SU-DHL-6 (cell line): Measurements from ENCODE around the gene HHAT.

Experiments used
- H2AFZ ChIP-seq: fragments of 200-600 bp; sonication (generic); 2 replicates; pipeline ENCODE4 v1.6.1; 2014; ENCODE audit warnings: low read depth, mild to moderate bottlenecking, moderate library complexity, mixed read lengths, antibody characterized with exemption, low read length; ENCODE audit not compliant: severe bottlenecking
- H3F3A ChIP-seq: fragments of 200-600 bp; shearing (Covaris generic); 2 replicates; pipeline ENCODE4 v1.6.0; 2016; ENCODE audit warnings: antibody characterized with exemption, mild to moderate bottlenecking; ENCODE audit not compliant: insufficient read depth
- H3K27ac ChIP-seq: fragments of 200-600 bp; sonication (generic); 2 replicates; pipeline ENCODE4 v1.5.1; 2016; ENCODE audit warnings: low read depth, mild to moderate bottlenecking, low read length, moderate library complexity, mixed read lengths
- H3K27me3 ChIP-seq: fragments of 200-600 bp; sonication (generic), shearing (Covaris generic); 2 replicates; pipeline ENCODE4 v1.6.0; 2014; ENCODE audit warnings: mild to moderate bottlenecking, low read length
- H3K36me3 ChIP-seq: fragments of 200-600 bp; sonication (generic); 2 replicates; pipeline ENCODE4 v1.6.1; 2014; ENCODE audit warnings: mild to moderate bottlenecking, low read length, mixed read lengths
- H3K4me2 ChIP-seq: fragments of 300-600, 200-600 bp; shearing (Covaris generic), sonication (generic); 2 replicates; pipeline ENCODE4 v1.6.0; 2014; ENCODE audit warnings: low read length, low read depth, mild to moderate bottlenecking; ENCODE audit not compliant: poor library complexity, severe bottlenecking
- H3K4me3 ChIP-seq: fragments of 200-600 bp; sonication (generic); 2 replicates; pipeline ENCODE4 v1.5.1; 2014; ENCODE audit warnings: antibody characterized with exemption, low read length, mild to moderate bottlenecking, mixed read lengths; ENCODE audit not compliant: insufficient read depth, poor library complexity, severe bottlenecking
- H3K79me2 ChIP-seq: fragments of 200-600 bp; sonication (generic); 2 replicates; pipeline ENCODE4 v1.6.1; 2014; ENCODE audit warnings: mild to moderate bottlenecking, low read length, moderate library complexity; ENCODE audit not compliant: insufficient read depth
- H3K9ac ChIP-seq: fragments of 200-600 bp; sonication (generic); 2 replicates; pipeline ENCODE4 v1.7.0; 2014; ENCODE audit warnings: mild to moderate bottlenecking, low read length
- H3K9me2 ChIP-seq: fragments of 200-600 bp; sonication (generic); replicated peaks from 2 replicates; pipeline ENCODE4 v1.6.1; 2014; ENCODE audit warnings: low read length; ENCODE audit not compliant: insufficient read depth
- H3K9me3 ChIP-seq: fragments of 200-600 bp; sonication (generic); 2 replicates; pipeline ENCODE4 v1.6.1; 2014; ENCODE audit warnings: low read length, mixed read lengths; ENCODE audit not compliant: insufficient read depth
- H4K20me1 ChIP-seq: fragments of 200-600 bp; sonication (generic); 2 replicates; pipeline ENCODE4 v1.6.1; 2014; ENCODE audit warnings: low read depth, mild to moderate bottlenecking, antibody characterized with exemption, low read length, moderate library complexity, mixed read lengths
- EZH2phosphoT487 ChIP-seq: fragments of 200-600 bp; sonication (generic), shearing (Covaris generic); conservative IDR thresholded peaks from 2 replicates; pipeline ENCODE4 v1.6.1; 2018; ENCODE audit warnings: mild to moderate bottlenecking, antibody characterized with exemption, low read length, moderate library complexity, mixed read lengths
- TF ChIP-seq, protein P1 (sequence below): fragments of 200-600 bp; sonication (generic); IDR thresholded peaks from one replicate; pipeline ENCODE4 v1.5.1; 2017; ENCODE audit warnings: antibody characterized with exemption, mild to moderate bottlenecking, low read length, moderate library complexity; ENCODE audit not compliant: insufficient read depth, poor library complexity, severe bottlenecking

The HHAT gene

GRCh38 chr1:210328746-210329503, at the start of gene HHAT:
Gene HHAT (plus strand): TSS chr1:210328902. CDS start chr1:210348976, 20,074 bp downstream.
- H3K9me3 ChIP-seq, result no peaks in the 10 kb centered on the region
- peaks cover 5% of the 10 kb centered on the region; the same call in 1 of the 2 replicates for H3F3A ChIP-seq
- H3K27ac ChIP-seq, result no peak within 1 kb of the TSS
- peak within 1 kb of the TSS; percentile 57 for H3K4me3 ChIP-seq
- no peaks in the 10 kb centered on the region for H4K20me1 ChIP-seq
- H3K9me2 ChIP-seq, result no peaks in the 10 kb centered on the region
- no peaks in the 10 kb centered on the region for H3K79me2 ChIP-seq
- TF ChIP-seq, protein P1, sequence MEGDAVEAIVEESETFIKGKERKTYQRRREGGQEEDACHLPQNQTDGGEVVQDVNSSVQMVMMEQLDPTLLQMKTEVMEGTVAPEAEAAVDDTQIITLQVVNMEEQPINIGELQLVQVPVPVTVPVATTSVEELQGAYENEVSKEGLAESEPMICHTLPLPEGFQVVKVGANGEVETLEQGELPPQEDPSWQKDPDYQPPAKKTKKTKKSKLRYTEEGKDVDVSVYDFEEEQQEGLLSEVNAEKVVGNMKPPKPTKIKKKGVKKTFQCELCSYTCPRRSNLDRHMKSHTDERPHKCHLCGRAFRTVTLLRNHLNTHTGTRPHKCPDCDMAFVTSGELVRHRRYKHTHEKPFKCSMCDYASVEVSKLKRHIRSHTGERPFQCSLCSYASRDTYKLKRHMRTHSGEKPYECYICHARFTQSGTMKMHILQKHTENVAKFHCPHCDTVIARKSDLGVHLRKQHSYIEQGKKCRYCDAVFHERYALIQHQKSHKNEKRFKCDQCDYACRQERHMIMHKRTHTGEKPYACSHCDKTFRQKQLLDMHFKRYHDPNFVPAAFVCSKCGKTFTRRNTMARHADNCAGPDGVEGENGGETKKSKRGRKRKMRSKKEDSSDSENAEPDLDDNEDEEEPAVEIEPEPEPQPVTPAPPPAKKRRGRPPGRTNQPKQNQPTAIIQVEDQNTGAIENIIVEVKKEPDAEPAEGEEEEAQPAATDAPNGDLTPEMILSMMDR, result no peak
- no peak for TF ChIP-seq EZH2phosphoT487
- H3K9ac ChIP-seq, result peak within 1 kb of the TSS; percentile 71
- peak within 1 kb of the TSS; percentile 87 for H3K4me2 ChIP-seq
- H3K27me3 ChIP-seq, result no peaks in the 10 kb centered on the region; the same call in 1 of the 2 replicates
- no peaks in the 10 kb centered on the region for H3K36me3 ChIP-seq
- peak within 1 kb of the TSS; percentile 98 for H2AFZ ChIP-seq

DNA sequence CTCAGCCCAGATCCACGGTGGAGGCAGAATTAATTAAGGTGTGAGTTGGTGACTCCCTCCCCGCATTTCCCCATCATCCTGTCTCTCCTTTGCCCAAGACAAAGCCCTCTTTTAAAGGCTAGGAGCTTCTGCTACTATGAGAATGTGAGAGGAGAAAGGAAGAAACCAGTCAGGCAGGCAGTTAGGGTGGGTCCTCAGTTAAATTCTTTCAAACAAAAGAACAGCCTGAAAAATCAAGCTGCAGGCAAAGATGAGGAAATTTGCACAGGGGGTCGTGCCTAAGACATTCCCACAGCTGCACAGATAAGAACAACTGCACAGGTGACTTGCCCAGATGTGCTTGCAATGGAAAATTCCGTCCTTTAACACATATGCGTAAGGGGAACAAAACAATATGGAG, 48.5 kb upstream of the HHAT start:
- Histone ChIP-seq H3K9ac (no peak overlapping the region), H3K36me3 (no peaks in the 10 kb centered on the region), H4K20me1 (no peaks in the 10 kb centered on the region), H3F3A (no peaks in the 10 kb centered on the region), H3K79me2 (no peaks in the 10 kb centered on the region), H2AFZ (no peak overlapping the region), H3K9me3 (peaks cover 12% of the 10 kb centered on the region; the same call in 1 of the 2 replicates), H3K27me3 (no peaks in the 10 kb centered on the region), H3K27ac (no peak overlapping the region), H3K4me3 (no peak overlapping the region), H3K9me2 (no peaks in the 10 kb centered on the region), H3K4me2 (no peak overlapping the region)
- no peak for TF ChIP-seq EZH2phosphoT487
- TF ChIP-seq, protein P1, result no peak

GRCh38 chr1:210288116-210288515, 40.6 kb upstream of the HHAT start:
- Histone ChIP-seq H3K9ac (no peak overlapping the region), H3K27ac (no peak overlapping the region), H3K79me2 (no peaks in the 10 kb centered on the region), H3K9me3 (no peaks in the 10 kb centered on the region), H4K20me1 (no peaks in the 10 kb centered on the region), H3K9me2 (no peaks in the 10 kb centered on the region), H2AFZ (no peak overlapping the region), H3K4me3 (no peak overlapping the region), H3K27me3 (no peaks in the 10 kb centered on the region), H3K4me2 (no peak overlapping the region), H3F3A (no peaks in the 10 kb centered on the region), H3K36me3 (no peaks in the 10 kb centered on the region)
- TF ChIP-seq EZH2phosphoT487, result no peak
- TF ChIP-seq, protein P1, result no peak
